Hair follicle dermal papilla cell (primary cell): Measurements from ENCODE around the gene POLR1B. TPM values are rescaled to one million over a fixed set of nuclear protein-coding genes. Genes with fewer than 3 reads are reported as not detected.

Experiments
- small RNA-seq: library from RNA; depleted of rRNA; stranded (forward); fragments of <200 nt; gene quantifications from one replicate; pipeline ENCODE3, GENCODE V24; 2012
- total RNA-seq: library from RNA; depleted of rRNA; stranded (reverse); fragments of >200 nt; gene quantifications from 2 replicates; pipeline ENCODE4 v1.2.3, GENCODE V29; 2012

POLR1B gene
- total RNA-seq: 12.0 and 19.6 TPM in 2 replicates

DNA sequence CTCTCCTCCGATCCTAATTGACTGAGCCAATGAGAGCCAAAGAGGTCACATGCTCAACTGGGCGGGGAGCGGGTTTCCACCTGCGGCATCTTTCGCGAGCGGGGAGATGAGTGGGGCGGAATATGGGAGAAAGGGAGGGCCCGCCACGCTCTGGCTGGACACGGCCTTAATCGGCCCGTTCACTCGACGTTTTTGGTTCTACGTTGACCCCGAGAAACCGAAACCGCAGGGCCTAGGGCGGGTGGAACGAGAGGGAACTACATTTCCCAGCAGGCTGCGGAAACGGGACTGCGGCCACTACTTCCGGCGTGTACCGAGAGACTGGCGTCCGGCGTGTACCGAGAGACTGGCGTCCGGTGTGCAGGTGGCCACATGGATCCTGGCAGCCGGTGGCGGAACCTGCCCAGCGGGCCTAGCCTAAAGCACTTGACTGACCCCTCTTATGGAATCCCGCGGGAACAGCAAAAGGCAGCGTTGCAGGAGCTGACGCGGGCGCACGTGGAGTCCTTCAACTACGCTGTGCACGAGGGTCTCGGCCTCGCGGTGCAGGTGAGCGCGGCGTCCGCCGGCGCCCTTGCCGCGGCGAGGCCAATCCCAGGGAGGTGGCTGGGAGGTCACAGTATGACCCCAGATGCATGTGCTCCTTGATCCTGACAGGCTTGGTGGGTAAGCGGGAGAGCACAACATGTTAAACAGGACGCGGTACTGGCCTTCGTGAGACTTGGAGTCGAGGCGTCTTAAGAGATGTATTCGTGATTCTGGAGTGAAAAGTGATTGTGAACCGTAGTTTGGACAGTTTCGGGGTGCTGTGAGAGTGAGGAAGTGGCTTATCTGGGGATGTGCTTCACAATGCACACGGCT lies at the start of gene POLR1B:
TSS of gene POLR1B (plus strand) at position 343 of the 861 bp plus-strand sequence. CDS start at position 373, 30 bp downstream.

GRCh38 chr2:112584134-112584890 lies 42.0 kb downstream of the POLR1B start, which contains the start of gene CHCHD5:
CHCHD5 (plus strand) TSS chr2:112584609; CDS start chr2:112584648, 39 bp downstream.

Small RNAs within 50 kb of the gene (small RNA-seq; reads per million reads assigned to genes)
- not detected for gene RF00019

Other genes starting within 250 kb of the POLR1B start
- 18.2 and 20.8 TPM in 2 replicates for gene RGPD8, start 108.8 kb upstream of the POLR1B start, total RNA-seq
- 30.4 and 42.7 TPM in 2 replicates for gene TTL, start 60.3 kb upstream of the POLR1B start, total RNA-seq
- gene CHCHD5, start 42.1 kb downstream of the POLR1B start, total RNA-seq: 7.1 and 10.7 TPM in 2 replicates
- 46.4 and 51.0 TPM in 2 replicates for gene SLC20A1, start 103.5 kb downstream of the POLR1B start, total RNA-seq
- gene NT5DC4, start 178.6 kb downstream of the POLR1B start, total RNA-seq: not detected in 2 replicates
- 1.1 and 3.0 TPM in 2 replicates for gene CKAP2L, start 222.1 kb downstream of the POLR1B start, total RNA-seq
- gene IL1A, start 242.0 kb downstream of the POLR1B start, total RNA-seq: 0.49 TPM in 1 of 2 replicates, not detected in the other